Skeletal muscle cell (primary cell): Measurements from ENCODE around the gene PGA3.
"Not testable (repeated sequence)": the region's sequence is repeated elsewhere in the genome, so short reads cannot be mapped to it uniquely, and the experiment has no call there.

ENCODE experiments used
- DNase-seq: peaks from one replicate; pipeline ENCODE4 v3.0.0-alpha.2; 2010; ENCODE audit warnings: low read depth
- H3K4me3 ChIP-seq: 2 replicates; pipeline ENCODE4 v1.5.1; 2011; ENCODE audit warnings: low read depth, mild to moderate bottlenecking, control low read depth, low read length, moderate library complexity

The PGA3 gene

DNA sequence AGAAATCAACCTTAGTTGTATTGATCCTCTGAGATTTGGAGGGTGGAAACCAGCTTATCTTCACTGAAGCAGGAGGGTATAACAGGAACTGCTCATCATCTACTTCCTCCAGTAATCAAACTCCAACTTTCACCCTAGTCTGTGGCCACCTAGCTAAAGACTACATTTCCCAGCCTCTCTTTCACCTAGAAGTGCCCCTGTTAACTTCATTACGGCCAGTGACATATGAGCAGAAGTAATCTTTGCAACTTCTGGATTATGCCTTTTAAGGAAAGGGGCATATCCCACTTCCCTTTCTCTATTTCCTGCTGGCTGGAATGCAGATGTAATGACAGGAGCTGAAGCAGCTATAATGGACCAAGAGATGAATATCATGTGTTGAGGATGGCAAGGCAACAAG, 34.5 kb upstream of the PGA3 start:
- DNase-seq, result no peak
- no peak overlapping the region for H3K4me3 ChIP-seq

DNA sequence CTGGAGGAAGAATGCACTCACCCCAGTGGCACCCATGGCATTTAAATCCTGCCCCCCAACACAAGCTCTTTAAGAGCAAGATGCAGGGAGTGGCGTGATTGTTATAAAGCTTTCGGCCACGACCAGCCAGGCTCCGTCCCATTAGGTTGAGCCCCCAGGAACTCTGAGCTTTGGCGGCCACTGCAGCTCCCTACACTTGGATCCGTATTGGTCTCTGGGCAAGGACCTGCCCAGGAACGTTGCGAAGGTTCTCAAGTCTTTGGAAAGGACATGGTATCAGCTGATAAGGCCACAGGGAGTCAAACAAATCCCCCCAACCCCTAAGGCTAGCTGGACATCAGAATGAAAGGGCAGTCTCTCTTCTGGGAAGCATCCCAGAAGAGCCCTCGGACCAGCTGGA, 32.7 kb upstream of the PGA3 start:
- H3K4me3 ChIP-seq, result no peak overlapping the region
- no peak for DNase-seq

DNA sequence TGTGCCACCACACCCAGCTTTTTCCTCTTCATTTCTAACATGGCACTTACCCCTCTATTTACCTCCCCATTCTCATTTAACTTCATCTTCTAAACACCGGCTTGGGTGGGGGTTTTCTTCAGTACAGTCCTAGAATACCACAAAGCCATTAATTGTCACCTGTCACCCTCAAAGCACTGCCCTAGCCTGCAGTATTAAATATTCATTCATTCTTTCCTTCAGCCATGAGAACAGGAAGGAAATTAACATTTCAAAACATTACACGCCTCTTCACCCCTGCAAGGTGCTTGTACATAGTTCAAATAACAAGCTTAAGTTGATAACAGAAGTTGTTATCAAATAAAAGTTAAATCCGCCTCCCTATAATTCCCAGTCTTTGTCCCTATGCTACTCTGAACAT, 31.4 kb upstream of the PGA3 start:
- H3K4me3 ChIP-seq, result no peak overlapping the region
- DNase-seq, result no peak

DNA sequence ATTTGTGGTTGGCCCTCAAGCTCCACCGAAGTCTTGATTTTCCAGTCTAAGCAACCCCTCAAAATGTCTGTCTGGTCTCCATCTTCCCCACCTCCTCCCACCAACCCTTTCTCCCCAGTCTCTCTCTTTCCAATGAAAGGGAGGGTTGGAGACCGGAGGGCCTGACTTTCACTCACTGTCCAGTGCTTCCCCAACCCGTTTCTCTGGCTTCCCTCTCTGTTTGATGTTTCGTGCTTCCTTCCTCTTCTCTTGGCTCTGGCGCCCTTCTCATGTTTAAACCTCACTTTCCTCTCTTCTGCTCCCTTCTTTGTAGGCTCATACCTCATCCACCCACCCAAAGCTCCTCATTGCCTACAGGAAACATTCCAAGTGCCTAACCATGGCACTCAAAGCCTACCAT, 31.0 kb upstream of the PGA3 start:
- H3K4me3 ChIP-seq, result no peak overlapping the region
- DNase-seq, result no peak

DNA sequence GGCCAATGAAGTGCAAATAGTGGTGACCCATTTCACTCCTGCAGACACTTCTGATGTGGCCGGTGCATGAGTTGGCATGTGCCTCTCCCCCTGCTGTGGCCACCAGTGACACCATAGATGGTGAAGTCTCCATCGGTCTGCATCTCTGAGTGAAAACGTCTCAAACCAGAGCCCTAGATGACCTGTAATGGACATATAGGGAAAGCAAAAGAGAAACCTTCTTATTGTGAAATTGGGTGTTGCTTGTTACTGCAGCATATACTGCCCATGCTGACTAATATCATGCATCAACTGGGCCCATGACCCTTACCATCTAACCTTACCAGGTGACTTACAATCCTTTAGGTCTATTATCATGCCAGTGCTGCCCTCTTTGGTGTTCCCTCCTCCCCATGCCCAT, 30.4 kb upstream of the PGA3 start:
- no peak for DNase-seq
- no peak overlapping the region for H3K4me3 ChIP-seq

DNA sequence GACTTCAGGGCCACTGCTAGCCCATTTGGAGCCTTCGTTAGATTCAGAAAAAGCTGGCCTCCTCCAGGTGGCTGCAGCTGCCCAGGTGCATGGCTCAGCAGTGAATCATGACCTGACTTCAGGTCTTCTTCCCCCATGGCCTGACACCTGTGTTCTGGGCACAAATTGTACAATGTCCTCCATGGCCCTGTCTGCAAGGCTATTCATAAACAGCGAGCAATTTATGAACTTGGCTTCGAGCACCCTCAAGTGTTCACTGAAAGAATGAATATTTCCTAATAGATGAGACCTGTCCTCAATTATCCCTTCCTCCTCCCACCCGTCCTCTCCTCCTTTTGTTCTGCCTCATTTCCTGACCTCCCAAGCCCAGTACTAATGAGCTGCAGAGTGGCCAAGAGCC, 29.9 kb upstream of the PGA3 start:
- no peak for DNase-seq

DNA sequence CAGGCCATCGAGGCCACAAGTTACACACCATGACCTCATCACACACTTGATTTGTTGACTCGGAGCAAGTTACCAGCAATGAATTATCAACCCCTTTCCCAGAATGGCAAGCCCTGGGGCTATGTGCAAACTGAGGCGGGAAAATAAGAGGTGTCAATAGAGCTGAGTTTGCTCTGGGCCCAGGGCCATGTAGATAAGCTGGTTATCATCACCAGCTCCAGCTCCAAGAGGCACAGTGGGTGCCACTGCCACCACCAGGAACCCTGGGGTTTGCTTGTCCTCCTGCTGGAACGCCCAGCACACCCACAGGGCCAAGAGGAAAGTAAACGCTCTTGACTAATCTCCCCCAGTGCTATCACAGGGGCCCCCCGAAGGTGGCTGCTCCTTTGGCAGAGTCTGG, 29.0 kb upstream of the PGA3 start:
- DNase-seq, result no peak
- no peak overlapping the region for H3K4me3 ChIP-seq

More for the DNA sequence above, 29.9 kb upstream of the PGA3 start:
- H3K4me3 ChIP-seq, result no peak overlapping the region

DNA sequence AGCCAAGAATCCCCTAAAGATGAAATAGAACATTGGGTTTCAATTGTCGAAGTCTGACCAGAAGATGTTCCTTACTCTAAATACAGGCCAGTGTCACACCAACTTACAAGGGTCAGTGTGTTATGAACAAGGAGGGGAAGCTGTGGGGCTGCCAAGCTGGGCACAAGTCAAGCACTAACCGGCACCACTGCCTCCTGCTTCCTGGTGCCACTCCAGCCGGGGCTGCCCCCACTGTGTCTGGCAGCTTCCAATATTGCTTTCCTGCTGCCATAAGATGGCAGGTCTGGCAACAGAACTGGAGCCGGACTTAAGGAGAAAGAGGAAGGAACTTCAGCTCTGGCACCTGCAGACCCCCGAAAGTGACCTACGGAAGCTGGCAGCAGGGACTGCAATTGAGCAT, 28.4 kb upstream of the PGA3 start:
- H3K4me3 ChIP-seq, result no peak overlapping the region
- no peak for DNase-seq

DNA sequence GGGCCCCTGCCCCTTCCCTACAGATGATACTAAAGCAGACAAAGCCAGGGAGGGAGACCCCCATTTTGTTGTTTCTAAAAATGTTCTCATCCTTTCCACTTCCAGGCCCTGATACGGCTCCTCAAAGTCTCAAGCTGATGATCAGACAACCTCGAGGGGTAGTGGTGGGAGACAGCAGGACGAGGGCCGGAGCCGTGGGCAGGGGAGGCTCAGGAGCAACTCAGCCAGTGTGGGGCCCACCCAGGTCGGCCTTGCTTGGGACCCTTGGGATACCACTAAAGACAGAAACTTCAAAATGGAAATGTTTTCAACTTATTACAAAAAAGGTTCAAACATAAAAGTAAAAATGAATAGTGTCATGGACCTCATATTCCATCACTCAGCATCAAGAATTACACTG, 26.9 kb upstream of the PGA3 start:
- no peak for DNase-seq
- no peak overlapping the region for H3K4me3 ChIP-seq

DNA sequence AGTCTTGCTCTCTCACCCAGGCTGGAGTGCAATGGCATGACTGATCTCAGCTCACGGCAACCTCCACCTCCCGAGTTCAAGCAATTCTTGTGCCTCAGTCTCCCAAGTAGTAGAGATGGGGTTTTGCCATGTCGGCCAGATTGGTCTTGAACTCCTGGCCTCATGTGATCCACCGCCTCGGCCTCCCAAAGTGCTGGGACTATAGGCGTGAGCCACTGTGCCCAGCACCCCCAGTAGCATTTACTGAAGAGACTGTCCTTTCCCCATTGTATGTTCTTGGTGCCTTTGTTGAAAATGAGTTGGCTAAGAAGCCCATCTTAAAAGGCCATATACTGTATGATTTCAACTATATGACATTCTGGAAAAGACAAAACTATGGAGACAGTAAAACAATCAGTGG, 23.1 kb upstream of the PGA3 start:
- DNase-seq, H3K4me3 ChIP-seq: not testable (repeated sequence)

DNA sequence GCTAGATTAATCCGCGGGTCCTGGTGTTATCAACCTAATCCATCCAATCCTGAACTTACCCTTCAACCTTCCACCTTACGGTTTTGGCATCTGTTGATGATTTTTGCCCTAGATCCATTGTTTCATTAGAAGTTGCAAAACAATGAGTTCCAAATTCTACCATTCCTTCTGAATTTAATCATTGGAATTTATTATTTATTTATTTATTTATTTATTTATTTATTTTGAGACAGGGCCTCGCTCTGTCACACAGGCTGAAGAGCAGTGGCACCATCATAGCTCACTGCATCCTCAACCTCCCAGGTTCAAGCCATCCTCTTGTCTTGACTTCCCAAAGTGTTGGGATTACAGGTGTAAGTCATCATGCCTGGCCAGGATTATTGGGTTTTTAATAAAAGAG, 21.8 kb upstream of the PGA3 start:
- no peak overlapping the region for H3K4me3 ChIP-seq
- DNase-seq, result no peak

DNA sequence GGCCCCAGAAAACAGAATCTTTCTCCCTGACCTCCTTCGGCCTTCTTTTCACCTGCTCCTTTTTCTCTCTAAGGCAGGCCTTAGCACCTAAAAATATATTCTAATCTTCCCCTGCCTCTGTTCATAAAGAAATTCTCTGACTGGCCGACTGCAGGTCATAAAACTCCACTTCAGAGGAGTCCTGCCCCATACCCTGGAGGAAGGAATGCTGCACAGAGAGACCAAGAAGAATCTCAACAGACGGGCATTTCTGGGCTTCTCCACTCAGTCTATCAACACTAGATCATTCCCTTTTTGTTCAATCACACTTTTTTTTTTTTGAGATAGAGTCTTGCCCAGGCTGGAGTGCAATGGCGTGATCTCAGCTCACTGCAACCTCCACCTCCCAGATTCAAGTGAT, 19.7 kb upstream of the PGA3 start:
- no peak for DNase-seq
- H3K4me3 ChIP-seq, result no peak overlapping the region

DNA sequence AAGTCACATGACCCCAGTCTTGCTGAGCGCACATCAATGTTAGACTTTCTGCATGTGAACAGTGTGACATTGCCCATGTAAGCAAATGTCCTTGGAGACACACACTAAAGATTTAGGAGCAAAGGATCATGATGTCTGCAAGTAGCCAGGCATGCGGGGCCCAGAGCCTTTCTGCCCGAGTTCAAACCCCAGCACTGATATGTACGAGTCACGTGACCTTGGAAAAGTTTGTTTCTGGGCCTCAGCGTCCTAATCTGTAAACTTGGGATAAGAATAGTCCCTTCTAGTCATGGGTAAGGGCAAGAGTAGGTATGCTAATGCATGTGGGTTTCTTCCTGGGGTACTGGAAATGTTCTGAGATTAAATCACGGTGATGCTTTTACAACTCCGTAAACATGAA, 16.8 kb upstream of the PGA3 start:
- no peak for DNase-seq
- no peak overlapping the region for H3K4me3 ChIP-seq

DNA sequence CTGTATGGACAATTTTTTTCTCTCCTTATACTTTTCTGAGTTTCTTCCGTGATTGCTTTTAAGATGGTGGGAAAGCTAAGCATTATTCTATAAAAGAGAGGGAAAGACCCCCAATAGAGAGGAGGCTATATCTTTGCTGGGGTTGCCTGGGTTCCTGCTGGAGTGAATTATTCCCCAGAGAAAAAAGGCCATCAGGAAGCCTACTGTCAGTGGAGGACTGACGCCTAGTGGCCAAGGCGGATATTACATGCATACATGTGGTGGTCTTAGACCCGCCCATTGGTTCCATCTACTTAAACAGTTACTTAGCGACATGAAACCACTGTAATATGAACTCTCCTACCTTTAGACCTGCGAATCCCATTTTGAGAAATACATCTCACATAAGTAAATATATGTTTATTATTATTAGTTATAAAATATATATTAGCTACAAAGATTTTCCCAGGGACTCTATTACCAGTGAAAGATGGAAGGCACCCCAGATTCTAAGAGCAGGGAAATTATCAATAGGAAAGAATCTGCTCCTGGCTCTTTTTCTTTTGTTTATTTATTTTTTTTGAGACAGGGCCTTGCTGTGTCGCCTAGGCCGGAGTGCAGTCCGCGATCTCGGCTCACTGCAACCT, 15.7 kb upstream of the PGA3 start:
- no peak overlapping the region for H3K4me3 ChIP-seq
- peak; percentile 27 for DNase-seq

DNA sequence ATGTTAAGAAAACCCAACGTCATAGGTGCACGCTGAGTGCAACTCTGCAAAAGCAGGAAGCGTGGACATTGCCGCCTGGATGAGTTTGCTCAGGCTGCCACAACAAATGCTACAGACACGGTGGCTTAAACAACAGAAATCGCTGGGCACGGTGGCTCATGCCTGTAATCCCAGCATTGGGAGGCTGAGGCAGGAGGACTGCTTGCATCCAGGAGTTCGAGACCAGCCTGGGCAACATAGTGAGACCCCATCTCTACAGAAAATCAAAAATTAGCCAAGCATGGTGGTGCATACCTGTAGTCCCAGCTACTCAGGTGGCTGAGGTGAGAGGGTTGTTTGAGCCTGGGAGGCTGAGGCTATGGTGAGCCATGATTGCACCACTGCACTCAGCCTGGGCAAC, 13.4 kb upstream of the PGA3 start:
- no peak for DNase-seq
- no peak overlapping the region for H3K4me3 ChIP-seq

DNA sequence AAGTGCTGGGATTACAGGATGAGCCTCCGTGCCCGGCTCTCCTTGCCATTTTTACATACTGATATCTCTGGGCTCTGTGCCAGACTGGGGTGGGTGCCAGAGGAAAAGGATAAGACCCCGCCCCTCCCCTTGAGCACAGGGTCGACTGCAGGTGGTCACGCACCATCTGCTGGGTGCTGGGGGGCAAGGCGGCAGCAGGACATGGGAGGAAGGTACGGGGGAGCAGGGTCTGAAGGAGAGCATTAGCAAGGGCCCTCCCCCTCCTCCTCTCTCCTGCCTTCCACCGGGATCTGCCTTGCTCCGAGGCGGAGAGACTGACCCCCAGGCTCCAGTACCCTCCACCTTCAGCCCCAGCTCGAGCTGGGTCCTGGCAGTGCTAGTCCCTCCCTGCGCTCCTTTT, 9.7 kb upstream of the PGA3 start:
- H3K4me3 ChIP-seq, result no peak overlapping the region
- DNase-seq, result no peak

DNA sequence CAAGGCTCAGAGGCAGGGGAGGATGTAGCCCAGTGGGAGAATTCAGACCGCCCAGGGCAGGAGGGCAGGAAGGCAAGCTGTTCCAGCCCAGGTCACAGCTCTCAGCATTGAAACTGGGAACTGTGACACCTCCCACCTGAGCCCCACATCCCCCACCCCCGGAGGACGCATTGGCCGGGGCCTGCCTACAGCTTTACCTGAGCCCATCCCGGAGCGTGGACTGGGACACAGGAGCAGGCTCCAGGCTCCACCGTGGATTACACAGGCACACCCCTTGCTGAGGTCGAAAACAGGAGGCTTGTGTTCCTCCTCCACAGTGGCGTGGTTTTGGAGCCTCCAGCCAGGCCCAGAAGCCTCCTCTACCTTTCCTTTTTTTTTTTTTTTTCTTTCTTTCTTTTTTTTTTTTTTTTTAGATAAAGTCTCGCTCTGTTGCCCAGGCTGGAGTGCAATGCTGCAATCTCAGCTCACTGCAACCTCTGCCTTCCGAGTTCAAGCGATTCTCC, 9.1 kb upstream of the PGA3 start:
- no peak overlapping the region for H3K4me3 ChIP-seq

DNA sequence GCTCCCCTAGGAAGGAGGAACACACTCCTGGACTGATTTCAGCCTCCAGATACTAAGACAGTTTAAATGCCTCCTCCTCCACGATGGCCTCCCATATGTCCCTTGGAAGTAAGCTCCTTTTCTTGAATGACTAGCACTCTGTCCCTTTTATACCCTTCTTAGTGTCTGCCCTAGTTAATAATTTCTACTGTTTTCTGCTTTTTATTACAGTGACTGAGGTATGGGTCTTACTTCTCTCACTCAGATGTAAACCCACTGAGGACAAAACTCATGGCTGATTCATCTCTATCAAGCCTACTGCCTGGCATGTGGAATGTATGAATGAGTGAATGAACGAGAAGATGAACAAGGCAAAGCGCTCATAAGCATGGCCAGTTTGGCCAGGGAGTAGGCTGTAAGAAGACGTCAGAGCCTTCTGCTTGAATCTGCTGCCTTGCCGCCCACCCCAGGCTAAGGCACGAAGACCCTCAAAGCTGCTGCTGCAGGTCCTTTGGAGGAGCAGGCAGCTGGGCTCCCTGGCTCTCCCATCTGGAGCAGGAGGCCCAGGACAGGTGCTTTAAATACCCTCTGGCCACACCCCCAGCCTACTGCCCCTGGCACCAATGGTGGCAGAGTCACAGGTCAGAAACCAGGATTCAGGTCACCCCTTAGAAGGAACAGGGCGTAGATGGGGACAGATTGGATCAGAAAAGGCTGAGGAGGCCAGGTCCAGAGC, 8.2 kb upstream of the PGA3 start:
- no peak for DNase-seq
- no peak overlapping the region for H3K4me3 ChIP-seq

More for the DNA sequence above, 9.1 kb upstream of the PGA3 start:
- no peak for DNase-seq

DNA sequence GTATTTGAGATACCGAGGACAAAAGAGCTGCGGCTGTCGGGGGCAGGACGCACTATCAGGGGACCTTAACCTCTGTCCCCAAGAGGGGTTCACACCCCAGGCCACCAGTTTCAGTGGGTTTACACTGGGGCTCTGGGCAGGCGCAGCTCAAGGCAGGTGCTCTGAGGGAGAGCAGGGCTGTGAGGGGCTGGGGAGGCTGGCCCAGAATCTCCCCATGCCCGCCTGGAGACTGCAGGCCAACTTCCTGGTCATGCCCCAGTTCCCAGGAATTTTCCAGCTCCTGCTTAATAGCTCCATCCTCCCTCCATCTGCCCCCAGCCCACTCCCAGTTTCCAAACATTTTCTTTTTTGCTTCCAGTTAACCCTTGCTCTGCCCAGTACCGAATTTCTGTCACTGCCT, 7.6 kb upstream of the PGA3 start:
- no peak for DNase-seq

DNA sequence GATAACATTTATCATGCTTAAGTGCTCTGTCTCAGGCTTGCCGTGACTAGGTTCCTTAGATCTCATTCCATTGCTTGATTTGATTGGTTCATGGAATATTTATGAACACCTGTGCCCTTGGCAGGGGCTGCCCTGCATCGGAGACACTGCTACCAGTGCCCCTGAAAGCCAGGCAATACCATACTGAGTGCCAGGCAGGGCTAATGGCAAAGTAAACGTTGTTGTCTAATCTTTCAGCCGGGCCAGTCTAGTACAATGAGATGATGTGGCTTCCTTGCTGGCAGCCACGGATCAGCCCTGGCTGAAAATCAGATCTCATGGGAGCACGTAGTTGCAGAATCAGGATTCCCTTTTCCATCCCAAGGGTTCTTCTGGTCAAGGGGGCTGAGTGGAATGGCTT, 5.0 kb upstream of the PGA3 start:
- no peak overlapping the region for H3K4me3 ChIP-seq
- no peak for DNase-seq

More for the DNA sequence above, 7.6 kb upstream of the PGA3 start:
- H3K4me3 ChIP-seq, result no peak overlapping the region

DNA sequence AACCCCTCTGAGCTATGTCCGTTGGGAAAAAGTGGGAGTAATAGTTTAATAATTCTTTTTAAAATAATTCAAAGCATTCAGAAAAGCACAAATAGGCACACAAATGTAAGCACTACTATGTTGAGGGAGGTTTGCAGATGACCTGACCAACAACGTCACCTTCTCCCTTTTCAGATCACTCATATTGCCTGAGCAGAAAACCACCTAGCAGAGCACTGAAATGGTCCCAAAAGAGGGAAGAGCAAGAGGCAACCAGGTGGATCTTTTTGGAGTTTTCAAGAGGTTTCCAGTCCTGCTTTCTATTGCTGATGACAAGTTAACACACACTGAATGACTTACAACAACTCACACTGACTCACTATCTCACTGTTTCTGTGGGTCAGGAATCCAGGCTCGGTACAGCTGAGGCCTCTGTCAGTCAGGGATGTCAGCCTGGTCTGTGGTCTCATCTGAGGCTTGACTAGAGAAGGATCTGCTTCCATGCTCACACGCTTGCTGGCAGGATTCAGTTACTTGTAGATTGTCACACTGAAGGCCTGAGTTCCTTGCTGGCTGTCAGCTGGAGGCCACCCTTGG, 4.3 kb upstream of the PGA3 start:
- no peak overlapping the region for H3K4me3 ChIP-seq
- DNase-seq, result no peak
